SK-MEL-5 (cell line): Measurements from ENCODE around the gene CRIP1. TPM values are rescaled to one million over a fixed set of nuclear protein-coding genes. Genes with fewer than 3 reads are reported as not detected.
A peak's percentile ranks its signal among the peaks of the same experiment; 100 is the strongest.

ENCODE experiments used
- DNase-seq: peaks from one replicate; pipeline ENCODE4 v3.0.0-alpha.2; 2016; ENCODE audit warnings: low read depth, low spot score
- in situ Hi-C: cut with HindIII; loops from 2 replicates; pipeline ENCODE4 v1.10.0; 2016; ENCODE audit warnings: low sequenced_read_pairs, high pct_unique_total_duplicates, low pct_unique_long_range_greater_than_20kb
- polyA plus RNA-seq, 2 experiments: library from polyadenylated mRNA; depleted of rRNA; stranded (reverse); fragments of >200 nt; gene quantifications; 2 replicates each; pipeline ENCODE4 v1.2.3, GENCODE V29; 2015
- total RNA-seq: library from RNA; depleted of rRNA; stranded (reverse); fragments of >200 nt; shearing (Covaris generic); gene quantifications from 2 replicates; pipeline ENCODE4 v1.2.3, GENCODE V29; 2014; rRNA removed

The CRIP1 gene
- total RNA-seq, result not detected in 2 replicates
- polyA plus RNA-seq (2015; cell fraction: cytosol; rRNA removed), result not detected in 2 replicates
- polyA plus RNA-seq (2015; cell fraction: nucleus; rRNA removed), result 2.3 TPM in 1 of 2 replicates, not detected in the other

- no peak for DNase-seq
- in situ Hi-C loops, result no loop called here
Observed at GRCh38 chr14:105486163-105486973, at the start of gene CRIP1. TSS of gene CRIP1 (plus strand) at chr14:105486886. CDS start at chr14:105487260, 374 bp downstream.

GRCh38 chr14:105436891-105437722 is 49.6 kb upstream of the CRIP1 start:
- DNase-seq, result no peak
- in situ Hi-C loops, result no loop called here

GRCh38 chr14:105437723-105438500 is 48.8 kb upstream of the CRIP1 start:
- DNase-seq, result no peak
- in situ Hi-C loops, result no loop called here

- in situ Hi-C loops, result no loop called here
- DNase-seq, result no peak
Observed at GRCh38 chr14:105439179-105439578, 47.5 kb upstream of the CRIP1 start.

- in situ Hi-C loops, result no loop called here
- DNase-seq, result peak; percentile 52
Observed at GRCh38 chr14:105439710-105440553, 46.8 kb upstream of the CRIP1 start.

GRCh38 chr14:105440554-105440900 is 46.2 kb upstream of the CRIP1 start:
- in situ Hi-C loops, result no loop called here
- no peak for DNase-seq

GRCh38 chr14:105440992-105441391 is 45.7 kb upstream of the CRIP1 start:
- in situ Hi-C loops, result no loop called here
- DNase-seq, result no peak

- in situ Hi-C loops, result no loop called here
- no peak for DNase-seq
Observed at GRCh38 chr14:105442125-105442524, 44.6 kb upstream of the CRIP1 start.

- no peak for DNase-seq
- in situ Hi-C loops, result no loop called here
Observed at GRCh38 chr14:105442834-105443233, 43.9 kb upstream of the CRIP1 start.

- no peak for DNase-seq
- in situ Hi-C loops, result no loop called here
Observed at GRCh38 chr14:105444859-105445258, 41.8 kb upstream of the CRIP1 start.

GRCh38 chr14:105445290-105445689 is 41.4 kb upstream of the CRIP1 start:
- in situ Hi-C loops, result no loop called here
- no peak for DNase-seq

GRCh38 chr14:105445901-105446845 is 40.5 kb upstream of the CRIP1 start:
- in situ Hi-C loops, result no loop called here
- no peak for DNase-seq

- in situ Hi-C loops, result no loop called here
- DNase-seq, result no peak
Observed at GRCh38 chr14:105446971-105447370, 39.7 kb upstream of the CRIP1 start.

- DNase-seq, result no peak
- in situ Hi-C loops, result no loop called here
Observed at GRCh38 chr14:105447651-105448640, 38.7 kb upstream of the CRIP1 start.

- DNase-seq, result peak; percentile 65
- in situ Hi-C loops, result no loop called here
Observed at GRCh38 chr14:105448706-105449111, 38.0 kb upstream of the CRIP1 start.
